CD4-positive, alpha-beta memory T cell (primary cell): ENCODE data around the gene AMBP. TPM values are rescaled to one million over a fixed set of nuclear protein-coding genes. Genes with fewer than 3 reads are reported as not detected.

Experiments
- CTCF ChIA-PET: fragments of 350-600 bp; sonication (Branson Sonifier 250); formaldehyde crosslinking; loops from one replicate; lab custom pipeline; 2021; ENCODE audit warnings: inconsistent platforms; ENCODE audit not compliant: partially characterized antibody; lab: Charles Lee
- POLR2A ChIA-PET: fragments of 350-600 bp; sonication (Branson Sonifier 250); formaldehyde crosslinking; loops from one replicate; lab custom pipeline; 2021; ENCODE audit not compliant: partially characterized antibody; lab: Charles Lee
- DNase-seq, 5 donors: peaks; one replicate each; pipeline versions ENCODE4 v3.0.0 to v3.0.0-alpha.2; 2020 to 2022; ENCODE audit warnings: mixed read lengths in 1 of 5
- H3K27ac ChIP-seq: one replicate; pipeline ENCODE4 v1.7.0; 2013; ENCODE audit warnings: low read depth, low read length
- H3K27me3 ChIP-seq: 2 replicates; pipeline ENCODE4 v1.7.0; 2013; ENCODE audit warnings: mild to moderate bottlenecking, low read length, moderate library complexity; ENCODE audit not compliant: insufficient read depth
- H3K36me3 ChIP-seq: 2 replicates; pipeline ENCODE4 v1.7.0; 2013; ENCODE audit warnings: mild to moderate bottlenecking, low read length, moderate library complexity; ENCODE audit not compliant: insufficient read depth
- H3K4me1 ChIP-seq: 2 replicates; pipeline ENCODE4 v1.7.0; 2013; ENCODE audit warnings: mild to moderate bottlenecking, low read length, moderate library complexity; ENCODE audit not compliant: insufficient read depth
- H3K4me3 ChIP-seq, 2 donors: one replicate each; pipeline ENCODE4 v1.7.0; 2013; ENCODE audit warnings: low read length in 2 of 2, mild to moderate bottlenecking in 1 of 2
- H3K9me3 ChIP-seq, 2 donors: one replicate each; pipeline ENCODE4 v1.7.0; 2013; ENCODE audit warnings: low read length in 2 of 2, control low read depth in 1 of 2; ENCODE audit not compliant: control insufficient read depth in 1 of 2
- H3K27ac Mint-ChIP-seq, 7 donors: one replicate each; pipeline ENCODE4 v1.8.0; 2020 to 2021; ENCODE audit warnings: mixed read lengths in 7 of 7, mild to moderate bottlenecking in 6 of 7, inconsistent platforms in 3 of 7, moderate library complexity in 3 of 7
- H3K27me3 Mint-ChIP-seq, 2 donors: one replicate each; pipeline ENCODE4 v1.8.0; 2020 to 2021; ENCODE audit warnings: mixed read lengths in 2 of 2
- H3K36me3 Mint-ChIP-seq, 2 donors: one replicate each; pipeline ENCODE4 v1.8.0; 2020 to 2021; ENCODE audit warnings: mixed read lengths in 2 of 2, inconsistent platforms in 1 of 2, mild to moderate bottlenecking in 1 of 2
- H3K4me1 Mint-ChIP-seq, 4 donors: one replicate each; pipeline ENCODE4 v1.8.0; 2020 to 2021; ENCODE audit warnings: mixed read lengths in 4 of 4, mild to moderate bottlenecking in 1 of 4
- H3K4me3 Mint-ChIP-seq, 8 donors: one replicate each; pipeline ENCODE4 v1.8.0; 2020 to 2021; ENCODE audit warnings: mixed read lengths in 8 of 8, mild to moderate bottlenecking in 7 of 8, moderate library complexity in 6 of 8, inconsistent platforms in 3 of 8
- H3K9me3 Mint-ChIP-seq, 8 donors: one replicate each; pipeline ENCODE4 v1.8.0; 2020 to 2021; ENCODE audit warnings: mixed read lengths in 8 of 8, mild to moderate bottlenecking in 5 of 8, inconsistent platforms in 3 of 8, moderate library complexity in 1 of 8
- intact Hi-C: fragments of 100-400 bp; cut with micrococcal nuclease; formaldehyde crosslinking; loops from one replicate; pipeline ENCODE4 v1.15.1; 2023
- polyA plus RNA-seq, 2 donors: library from polyadenylated mRNA; unstranded; fragments of 300-500 nt; fragmentation: Illumina TruSeq; gene quantifications; one replicate each; pipeline ENCODE4 v1.2.3, GENCODE V29; 2021
- total RNA-seq, 2 experiments: library from RNA; stranded (reverse); gene quantifications; one replicate each; pipeline ENCODE4 v1.2.3, GENCODE V29; 2021

AMBP gene
- not detected for total RNA-seq
- not detected for polyA plus RNA-seq

DNA sequence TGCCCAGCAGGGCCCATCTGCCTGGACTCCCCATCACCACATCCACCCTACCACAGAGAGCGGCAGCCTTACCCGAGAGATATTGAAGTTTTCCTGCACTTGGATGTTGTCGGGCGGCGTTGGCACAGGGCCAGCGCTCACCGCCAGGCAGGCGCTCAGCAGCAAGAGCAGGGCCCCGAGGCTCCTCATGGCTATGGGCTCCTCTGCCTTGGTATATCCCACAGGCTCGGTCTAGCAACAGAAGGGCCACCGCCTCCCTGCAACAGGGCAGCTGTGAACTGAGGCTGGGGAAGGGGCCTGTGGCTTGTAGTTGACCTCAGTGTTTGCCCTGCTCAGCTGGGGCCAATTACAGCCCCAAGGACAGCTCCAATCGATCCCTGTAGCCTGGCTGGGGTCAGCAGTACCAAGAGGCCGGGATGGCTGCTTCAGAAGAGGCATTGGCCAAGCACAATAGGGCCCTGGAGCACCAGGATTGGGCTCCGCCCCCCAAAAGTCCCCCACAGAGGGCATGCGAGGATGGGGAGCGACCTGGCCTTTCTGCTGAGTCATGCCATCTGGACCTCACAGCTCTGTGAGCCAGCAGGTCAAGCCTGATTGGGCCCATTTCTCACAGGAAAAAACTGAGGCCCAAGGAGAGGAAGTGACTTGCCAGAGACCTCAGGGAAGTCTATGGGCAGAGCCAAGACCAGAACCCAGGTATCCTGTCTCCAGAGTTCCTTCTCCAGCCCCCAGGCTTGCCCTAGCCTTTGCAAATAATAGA, at the start of gene AMBP:
Gene AMBP, minus strand, starts transcription at position 280 of the 760 bp plus-strand sequence. Its CDS starts 91 bp downstream, at position 189.
- ChIA-PET CTCF (interaction anchor here (1.3 kb wide), 1 partner anchor 213 kb away, joined by 6 read pairs; no protein-coding TSS in a partner anchor), POLR2A (no interaction called here)
- H3K4me1 ChIP-seq: no peaks in the 10 kb centered on the region
- Mint-ChIP-seq H3K4me3 (no peak within 1 kb of the TSS), H3K27me3 (peaks cover 12 to 20% of the 10 kb centered on the region in 2 donors), H3K9me3 (peaks cover 0 to 2% (median 0%) of the 10 kb centered on the region in 8 donors), H3K4me1 (peaks cover 0 to 6% (median 3%) of the 10 kb centered on the region in 4 donors), H3K36me3 (no peaks in the 10 kb centered on the region), H3K27ac (peak within 1 kb of the TSS in 1 of 7 donors; percentile 21)
- intact Hi-C loops: no loop called here
- H3K36me3 ChIP-seq: no peaks in the 10 kb centered on the region
- H3K9me3 ChIP-seq: no peaks in the 10 kb centered on the region
- no peak for DNase-seq
- no peak within 1 kb of the TSS for H3K4me3 ChIP-seq
- no peaks in the 10 kb centered on the region for H3K27me3 ChIP-seq
- H3K27ac ChIP-seq: no peak within 1 kb of the TSS

DNA sequence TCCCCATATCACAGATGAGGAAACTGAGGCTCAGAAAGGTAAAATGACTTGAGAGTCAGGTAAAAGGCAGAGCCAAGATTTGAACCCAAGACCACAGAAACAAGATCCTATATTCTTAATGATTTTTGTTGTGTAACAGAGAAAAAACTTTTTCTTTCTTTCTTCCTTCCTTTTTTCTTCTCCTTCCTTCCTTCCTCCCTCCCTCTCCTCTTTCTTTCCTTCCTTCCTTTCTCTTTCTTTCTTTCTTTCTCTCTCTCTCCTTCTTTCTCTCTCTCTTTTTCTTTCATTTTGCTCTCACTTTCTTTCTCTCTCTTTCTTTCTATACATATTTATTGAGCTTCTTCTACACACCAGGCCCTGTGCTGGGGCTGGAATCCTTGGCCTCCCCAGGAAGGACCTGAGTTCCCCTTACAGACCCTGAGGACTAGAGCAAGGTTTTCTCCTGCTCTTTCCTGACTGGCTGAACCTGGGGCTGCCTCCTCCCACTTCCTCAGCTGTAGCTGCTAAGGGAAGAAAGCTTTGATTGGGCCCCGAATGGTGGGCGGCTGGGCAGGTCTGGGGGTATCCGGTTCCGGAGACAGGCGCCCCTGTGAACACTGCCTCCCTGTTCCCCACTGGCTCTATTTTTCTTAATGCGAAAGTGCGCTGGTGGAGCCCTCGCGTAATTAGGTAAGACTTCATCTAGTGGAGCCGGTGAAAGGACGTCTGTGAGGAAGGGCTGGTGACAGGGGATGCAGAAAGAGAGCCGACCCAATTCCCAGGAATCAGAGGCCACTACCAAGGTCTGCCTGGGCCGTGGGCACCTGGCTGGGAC, 48.4 kb upstream of the AMBP start:
- no peak overlapping the region for H3K4me3 Mint-ChIP-seq
- Histone ChIP-seq H3K9me3 (peaks cover 0 to 4% of the 10 kb centered on the region in 2 donors), H3K4me3 (no peak overlapping the region), H3K36me3 (no peaks in the 10 kb centered on the region), H3K27me3 (no peaks in the 10 kb centered on the region), H3K4me1 (no peaks in the 10 kb centered on the region), H3K27ac (no peak overlapping the region)
- no peak for DNase-seq
- H3K27ac Mint-ChIP-seq: no peak overlapping the region
- ChIA-PET CTCF (no interaction called here), POLR2A (no interaction called here)
- intact Hi-C loops: no loop called here
- H3K9me3 Mint-ChIP-seq: peaks cover 0 to 19% (median 12%) of the 10 kb centered on the region in 8 donors
- no peaks in the 10 kb centered on the region for H3K4me1 Mint-ChIP-seq
- peaks cover 14 to 16% of the 10 kb centered on the region in 2 donors for H3K27me3 Mint-ChIP-seq
- H3K36me3 Mint-ChIP-seq: no peaks in the 10 kb centered on the region

DNA sequence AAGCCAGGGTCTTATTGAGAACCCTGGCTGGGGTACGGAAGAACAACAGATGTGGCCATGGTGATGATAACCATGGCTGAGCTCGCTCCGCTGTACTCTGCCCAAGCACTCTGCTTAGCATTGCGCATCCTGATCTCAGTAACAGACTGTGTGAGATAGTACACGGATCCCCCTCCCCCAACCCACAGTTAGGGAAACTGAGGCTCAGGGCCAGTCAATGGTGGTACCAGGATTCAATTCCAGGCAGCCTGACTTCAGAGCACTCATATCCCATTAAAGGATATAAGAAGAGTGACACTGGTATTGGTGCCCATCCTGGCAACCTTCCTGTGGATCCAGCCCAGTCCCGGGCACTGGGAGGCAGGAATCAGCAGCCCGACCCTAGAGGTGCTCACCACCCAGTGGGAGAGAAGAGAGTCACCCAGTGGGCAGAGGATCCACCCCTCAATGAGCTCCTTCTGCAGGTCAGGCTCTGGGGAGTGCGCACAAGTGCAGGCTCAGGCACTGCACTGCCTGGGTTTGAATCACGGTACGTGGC, 47.4 kb upstream of the AMBP start:
- H3K4me1 ChIP-seq: no peaks in the 10 kb centered on the region
- intact Hi-C loops: no loop called here
- H3K9me3 Mint-ChIP-seq: peaks cover 0 to 19% (median 12%) of the 10 kb centered on the region in 8 donors
- no peaks in the 10 kb centered on the region for H3K36me3 Mint-ChIP-seq
- no peak for DNase-seq
- H3K4me3 ChIP-seq: no peak overlapping the region
- peaks cover 0 to 4% of the 10 kb centered on the region in 2 donors for H3K9me3 ChIP-seq
- CTCF ChIA-PET: no interaction called here
- H3K4me1 Mint-ChIP-seq: peaks cover 0 to 1% (median 0%) of the 10 kb centered on the region in 4 donors
- H3K27me3 ChIP-seq: no peaks in the 10 kb centered on the region
- no peak overlapping the region for H3K27ac Mint-ChIP-seq
- POLR2A ChIA-PET: no interaction called here
- no peak overlapping the region for H3K27ac ChIP-seq
- H3K4me3 Mint-ChIP-seq: no peak overlapping the region
- H3K36me3 ChIP-seq: no peaks in the 10 kb centered on the region
- H3K27me3 Mint-ChIP-seq: peaks cover 15 to 16% of the 10 kb centered on the region in 2 donors

DNA sequence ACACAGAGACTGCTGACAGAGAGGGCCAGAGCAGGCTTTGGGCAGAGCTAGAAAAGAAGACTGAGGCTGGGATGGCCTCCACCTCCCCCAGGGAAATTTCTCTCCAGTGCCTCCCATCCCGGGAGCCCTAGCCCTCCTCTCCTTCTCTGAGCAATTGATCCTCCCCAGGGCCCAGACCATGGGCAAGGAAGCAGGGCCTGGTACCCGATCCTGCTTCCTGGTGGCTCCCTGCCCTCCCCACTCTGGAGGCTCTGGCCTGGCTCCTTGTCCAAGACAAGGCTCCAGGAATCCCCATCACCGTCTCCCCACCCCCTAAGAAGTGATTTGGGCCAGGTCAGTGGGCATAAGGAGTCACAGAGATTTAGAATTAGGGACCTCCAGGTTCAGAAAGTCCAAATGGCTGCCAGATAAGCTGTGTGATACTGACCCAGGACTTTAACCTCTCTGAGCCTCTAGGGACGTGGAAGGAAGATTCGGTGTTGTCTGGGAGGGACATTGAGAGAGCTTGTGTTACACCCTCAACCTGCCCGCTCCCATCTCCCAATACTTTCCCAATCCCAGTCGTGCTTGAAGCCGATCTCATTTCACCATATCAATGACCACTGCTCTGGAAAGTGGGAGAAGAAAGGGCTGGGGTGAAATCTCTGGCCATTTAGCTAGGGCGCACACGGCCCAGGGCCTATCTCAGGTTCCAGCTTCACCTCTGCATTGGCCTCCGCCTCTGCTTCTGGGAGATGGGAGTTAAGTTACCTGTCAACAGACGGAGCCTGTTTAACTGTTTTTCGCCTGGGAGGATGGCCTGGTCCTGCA, 46.8 kb upstream of the AMBP start:
- intact Hi-C loops: no loop called here
- Histone ChIP-seq H3K27me3 (no peaks in the 10 kb centered on the region), H3K4me3 (no peak overlapping the region), H3K4me1 (no peaks in the 10 kb centered on the region), H3K36me3 (no peaks in the 10 kb centered on the region), H3K27ac (no peak overlapping the region), H3K9me3 (peaks cover 0 to 4% of the 10 kb centered on the region in 2 donors)
- ChIA-PET CTCF (no interaction called here), POLR2A (no interaction called here)
- peaks cover 0 to 19% (median 12%) of the 10 kb centered on the region in 8 donors for H3K9me3 Mint-ChIP-seq
- no peak overlapping the region for H3K27ac Mint-ChIP-seq
- no peak overlapping the region for H3K4me3 Mint-ChIP-seq
- no peak for DNase-seq
- H3K27me3 Mint-ChIP-seq: peaks cover 14 to 16% of the 10 kb centered on the region in 2 donors
- peaks cover 0 to 1% (median 0%) of the 10 kb centered on the region in 4 donors for H3K4me1 Mint-ChIP-seq
- H3K36me3 Mint-ChIP-seq: no peaks in the 10 kb centered on the region

DNA sequence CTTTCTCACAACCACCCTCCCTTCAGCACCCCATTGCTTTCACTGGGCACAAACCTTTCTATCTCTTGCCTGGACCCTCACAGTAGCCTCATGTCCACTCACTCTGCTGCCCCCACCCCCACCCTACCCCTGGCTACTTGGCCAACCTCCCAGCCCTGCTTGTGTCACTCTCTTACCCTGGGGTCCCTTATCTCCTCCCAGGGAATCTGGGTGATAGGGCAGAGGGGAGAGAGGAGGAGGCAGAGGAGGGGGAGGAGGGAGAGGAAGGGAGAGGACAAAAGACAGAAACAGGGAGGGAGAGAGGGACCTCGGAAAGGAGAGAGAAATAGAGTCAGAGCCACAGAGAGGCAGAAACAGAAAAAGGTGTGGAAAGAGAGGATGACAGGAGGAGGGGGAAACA, 46.0 kb upstream of the AMBP start:
- no peak overlapping the region for H3K27ac Mint-ChIP-seq
- intact Hi-C loops: no loop called here
- H3K36me3 Mint-ChIP-seq: no peaks in the 10 kb centered on the region

DNA sequence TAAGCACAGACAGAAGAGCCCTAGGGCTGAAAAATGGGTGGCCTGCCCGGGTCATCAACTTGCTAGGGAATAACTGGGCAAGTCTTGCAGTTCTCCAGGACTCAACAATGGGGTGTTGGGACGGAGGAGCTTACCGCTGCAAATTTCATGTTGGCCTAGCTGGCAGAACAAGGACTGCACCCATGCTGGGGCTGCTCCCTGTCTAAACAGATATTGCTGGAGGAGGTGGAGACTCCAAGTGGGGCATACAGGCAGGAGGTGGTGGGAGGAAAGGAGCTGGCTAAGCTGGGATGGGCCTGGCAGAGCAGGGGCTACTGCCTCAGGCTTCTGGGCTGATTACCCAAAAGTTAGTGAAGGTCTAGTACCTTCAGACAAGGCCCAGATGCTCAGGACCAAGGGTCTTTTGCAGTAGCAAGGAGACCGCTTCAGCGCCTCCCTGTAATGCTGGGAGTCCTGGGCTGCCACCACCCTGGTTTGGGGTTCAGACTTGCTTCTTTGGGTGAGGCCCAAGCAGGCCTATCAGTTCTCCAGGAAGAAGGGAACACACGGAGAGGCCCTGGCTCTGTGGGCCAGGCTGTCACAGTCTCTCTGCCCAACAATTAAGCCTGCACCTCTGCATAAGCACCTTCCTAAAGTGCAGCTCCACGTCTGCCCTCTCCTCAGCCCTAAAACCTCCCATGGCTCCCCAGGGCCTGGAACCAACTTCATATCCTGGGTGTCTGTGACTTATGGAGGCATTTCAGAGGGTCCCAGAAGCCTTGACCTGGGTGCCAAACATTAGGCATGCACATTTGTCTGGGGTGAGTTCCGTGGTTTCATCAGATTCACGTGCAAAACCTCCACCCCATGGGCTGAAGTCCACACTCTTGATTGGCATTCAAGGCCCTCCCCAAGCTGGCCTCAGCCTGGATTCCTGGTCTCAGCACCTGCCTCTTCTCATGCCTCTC, 45.2 kb upstream of the AMBP start:
- CTCF ChIA-PET: no interaction called here
- DNase-seq: no peak

More for the DNA sequence above, 46.0 kb upstream of the AMBP start:
- H3K4me3 ChIP-seq: no peak overlapping the region
- no peaks in the 10 kb centered on the region for H3K27me3 ChIP-seq
- no peak for DNase-seq
- peaks cover 0 to 1% (median 0%) of the 10 kb centered on the region in 4 donors for H3K4me1 Mint-ChIP-seq
- H3K4me3 Mint-ChIP-seq: no peak overlapping the region
- H3K9me3 ChIP-seq: peaks cover 0 to 4% of the 10 kb centered on the region in 2 donors
- no peak overlapping the region for H3K27ac ChIP-seq
- no peaks in the 10 kb centered on the region for H3K36me3 ChIP-seq
- CTCF ChIA-PET: no interaction called here
- peaks cover 11 to 13% of the 10 kb centered on the region in 2 donors for H3K27me3 Mint-ChIP-seq
- POLR2A ChIA-PET: no interaction called here
- no peaks in the 10 kb centered on the region for H3K4me1 ChIP-seq
- H3K9me3 Mint-ChIP-seq: peaks cover 0 to 19% (median 12%) of the 10 kb centered on the region in 8 donors

More for the DNA sequence above, 45.2 kb upstream of the AMBP start:
- Histone ChIP-seq H3K36me3 (no peaks in the 10 kb centered on the region), H3K4me1 (no peaks in the 10 kb centered on the region), H3K4me3 (no peak overlapping the region), H3K9me3 (peaks cover 0 to 4% of the 10 kb centered on the region in 2 donors), H3K27me3 (no peaks in the 10 kb centered on the region), H3K27ac (no peak overlapping the region)
- Mint-ChIP-seq H3K9me3 (peaks cover 0 to 17% (median 11%) of the 10 kb centered on the region in 8 donors), H3K4me3 (no peak overlapping the region), H3K36me3 (no peaks in the 10 kb centered on the region), H3K4me1 (peaks cover 0 to 1% (median 0%) of the 10 kb centered on the region in 4 donors), H3K27me3 (peaks cover 11% of the 10 kb centered on the region in 2 donors), H3K27ac (no peak overlapping the region)
- POLR2A ChIA-PET: no interaction called here
- intact Hi-C loops: no loop called here
